Measurements from ENCODE around the gene CPNE6.

CPNE6 gene

DNA sequence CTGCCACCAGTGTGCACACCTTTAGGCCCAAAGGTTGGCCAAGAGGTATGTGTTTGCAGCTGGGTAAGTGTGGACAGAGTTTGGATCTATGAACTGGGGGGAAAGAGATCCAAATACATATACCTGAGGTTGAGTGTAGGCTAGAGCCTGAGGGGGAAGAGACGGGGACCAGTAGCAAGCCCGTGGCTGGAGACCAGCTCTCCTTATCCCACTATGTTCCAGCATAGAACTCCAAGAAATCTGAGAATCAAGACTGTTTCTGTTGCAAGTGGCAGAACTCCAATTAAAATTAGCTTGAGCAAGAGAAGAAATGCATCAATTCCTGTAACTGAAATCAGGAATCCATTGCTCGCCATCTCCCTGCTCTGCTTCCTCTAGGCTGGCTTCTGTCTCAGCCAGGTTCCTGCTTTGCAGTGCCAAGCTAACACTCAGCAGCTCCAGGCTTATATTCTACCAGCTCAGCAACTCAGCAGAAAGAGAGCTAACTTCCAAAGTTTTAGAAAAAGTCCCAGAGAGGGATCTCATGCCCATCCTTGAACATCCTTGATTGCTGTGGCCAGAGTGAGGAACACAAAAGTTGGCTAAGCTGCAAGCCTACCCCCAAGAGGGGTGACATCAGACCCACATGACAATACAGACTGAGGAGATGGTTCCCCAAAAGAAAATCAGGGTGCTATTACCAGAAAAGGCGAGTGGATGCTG is 21.3 kb downstream of the CPNE6 start:
- no peak overlapping the region for H3K18ac ChIP-seq (ENCODE audit: low read depth in 1 of 2, low read length in 2 of 2)
- no peaks in the 10 kb centered on the region for H3K9me3 ChIP-seq (ENCODE audit: control insufficient read depth, low read length)
- peaks cover 0 to 5% of the 10 kb centered on the region in 2 experiments for H3K36me3 ChIP-seq (ENCODE audit: control insufficient read depth in 1 of 2, insufficient read depth in 2 of 2, low read depth in 1 of 2, low read length in 2 of 2)
- peaks cover 14% of the 10 kb centered on the region for H3K4me1 ChIP-seq (ENCODE audit: control insufficient read depth, insufficient read depth, low read depth, low read length)
- no peak overlapping the region for H3K9ac ChIP-seq (ENCODE audit: low read length)
- WGBS, result 97% methylated on average over 2 of the region's 4 CpGs
- no peak overlapping the region for H3K23ac ChIP-seq (ENCODE audit: low read length in 2 of 2)
- no peak overlapping the region for H2BK12ac ChIP-seq (ENCODE audit: low read length in 2 of 2)
- no peak overlapping the region for H3K4me2 ChIP-seq (ENCODE audit: low read length, poor library complexity, severe bottlenecking)
- no peak overlapping the region for H3K27ac ChIP-seq (ENCODE audit: low read length, poor library complexity, severe bottlenecking)
- no peak for DNase-seq
- no peak overlapping the region for H2BK15ac ChIP-seq (ENCODE audit: low read depth, poor library complexity, severe bottlenecking)
- H4K8ac ChIP-seq (ENCODE audit: low read length), result no peak overlapping the region
- H3K79me1 ChIP-seq (replicated peaks; ENCODE audit: low read length, poor library complexity, severe bottlenecking), result peaks cover 8% of the 10 kb centered on the region
- H2BK120ac ChIP-seq (ENCODE audit: low read depth, low read length), result no peak overlapping the region
- H3K4ac ChIP-seq (ENCODE audit: low read depth in 1 of 2, low read length in 2 of 2), result no peak overlapping the region
- no peak overlapping the region for H3K14ac ChIP-seq (ENCODE audit: low read length in 2 of 2)
- no peaks in the 10 kb centered on the region for H3K27me3 ChIP-seq (ENCODE audit: control insufficient read depth in 1 of 2, insufficient read depth in 1 of 2, low read length in 2 of 2)
- H2AFZ ChIP-seq (ENCODE audit: low read depth, low read length), result no peak overlapping the region
- H2BK5ac ChIP-seq (ENCODE audit: low read depth, low read length, poor library complexity, severe bottlenecking), result no peak overlapping the region
- H4K91ac ChIP-seq (ENCODE audit: low read length), result no peak overlapping the region
- no peak overlapping the region for H2AK5ac ChIP-seq (ENCODE audit: low read length, severe bottlenecking)
- H3K4me3 ChIP-seq (ENCODE audit: insufficient read depth in 1 of 2, low read depth in 1 of 2, low read length in 2 of 2), result no peak overlapping the region

DNA sequence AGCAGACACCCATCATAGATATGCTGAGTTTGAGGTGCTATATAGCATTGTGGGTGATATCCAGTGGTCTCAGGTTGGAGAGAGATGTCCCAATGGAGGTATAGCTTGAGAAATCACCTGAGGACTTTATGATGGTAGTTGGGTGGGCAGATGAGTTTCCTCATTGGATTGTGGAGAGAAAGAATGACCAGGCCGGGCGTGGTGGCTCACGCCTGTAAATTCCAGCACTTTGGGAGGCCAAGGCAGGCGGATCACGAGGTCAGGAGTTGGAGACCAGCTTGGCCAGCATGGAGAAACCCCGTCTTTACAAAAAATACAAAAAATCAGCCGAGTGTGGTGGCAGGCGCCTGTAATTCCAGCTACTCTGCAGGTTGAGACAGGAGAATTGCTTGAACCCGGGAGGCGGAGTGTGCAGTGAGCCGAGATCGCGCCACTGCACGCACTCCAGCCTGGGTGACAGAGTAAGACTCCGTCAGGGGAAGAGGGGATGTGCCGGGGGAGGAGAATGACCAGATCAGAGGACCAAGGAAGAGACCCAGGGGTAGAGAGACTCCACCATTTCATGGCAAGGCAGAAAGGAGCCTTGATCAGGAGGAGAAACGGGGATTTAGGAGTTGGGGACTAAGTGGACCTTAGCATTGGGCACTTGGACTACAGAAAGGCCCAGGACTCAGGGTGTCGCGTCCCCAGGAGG is 22.0 kb downstream of the CPNE6 start:
- Histone ChIP-seq H3K4me2 (ENCODE audit: low read length, poor library complexity, severe bottlenecking) (peak overlapping the region; percentile 94), H4K91ac (ENCODE audit: low read length) (peak overlapping the region; percentile 86), H3K36me3 (ENCODE audit: control insufficient read depth in 1 of 2, insufficient read depth in 2 of 2, low read depth in 1 of 2, low read length in 2 of 2) (peaks cover 0 to 10% of the 10 kb centered on the region in 2 experiments), H3K14ac (ENCODE audit: low read length in 2 of 2) (no peak overlapping the region), H2AK5ac (ENCODE audit: low read length, severe bottlenecking) (no peak overlapping the region), H3K27ac (ENCODE audit: low read length, poor library complexity, severe bottlenecking) (peak overlapping the region; percentile 4), H2BK12ac (ENCODE audit: low read length in 2 of 2) (peak overlapping the region in 1 of 2 experiments; percentile 56), H3K9me3 (ENCODE audit: control insufficient read depth, low read length) (no peaks in the 10 kb centered on the region), H3K9ac (ENCODE audit: low read length) (peak overlapping the region; percentile 40), H3K4ac (ENCODE audit: low read depth in 1 of 2, low read length in 2 of 2) (peak overlapping the region in 1 of 2 experiments; percentile 82), H3K4me1 (ENCODE audit: control insufficient read depth, insufficient read depth, low read depth, low read length) (peaks cover 14% of the 10 kb centered on the region), H2BK15ac (ENCODE audit: low read depth, poor library complexity, severe bottlenecking) (peak overlapping the region; percentile 15), H2BK5ac (ENCODE audit: low read depth, low read length, poor library complexity, severe bottlenecking) (no peak overlapping the region), H3K27me3 (ENCODE audit: control insufficient read depth in 1 of 2, insufficient read depth in 1 of 2, low read length in 2 of 2) (no peaks in the 10 kb centered on the region), H2AFZ (ENCODE audit: low read depth, low read length) (no peak overlapping the region), H4K8ac (ENCODE audit: low read length) (peak overlapping the region; percentile 90), H3K18ac (ENCODE audit: low read depth in 1 of 2, low read length in 2 of 2) (peak overlapping the region in 1 of 2 experiments; percentile 91), H2BK120ac (ENCODE audit: low read depth, low read length) (no peak overlapping the region), H3K4me3 (ENCODE audit: insufficient read depth in 1 of 2, low read depth in 1 of 2, low read length in 2 of 2) (peak overlapping the region in 1 of 2 experiments; percentile 90), H3K23ac (ENCODE audit: low read length in 2 of 2) (no peak overlapping the region), H3K79me1 (replicated peaks; ENCODE audit: low read length, poor library complexity, severe bottlenecking) (peaks cover 11% of the 10 kb centered on the region)
- no peak for DNase-seq
- 85% methylated on average over 19 of the region's 19 CpGs for WGBS

DNA sequence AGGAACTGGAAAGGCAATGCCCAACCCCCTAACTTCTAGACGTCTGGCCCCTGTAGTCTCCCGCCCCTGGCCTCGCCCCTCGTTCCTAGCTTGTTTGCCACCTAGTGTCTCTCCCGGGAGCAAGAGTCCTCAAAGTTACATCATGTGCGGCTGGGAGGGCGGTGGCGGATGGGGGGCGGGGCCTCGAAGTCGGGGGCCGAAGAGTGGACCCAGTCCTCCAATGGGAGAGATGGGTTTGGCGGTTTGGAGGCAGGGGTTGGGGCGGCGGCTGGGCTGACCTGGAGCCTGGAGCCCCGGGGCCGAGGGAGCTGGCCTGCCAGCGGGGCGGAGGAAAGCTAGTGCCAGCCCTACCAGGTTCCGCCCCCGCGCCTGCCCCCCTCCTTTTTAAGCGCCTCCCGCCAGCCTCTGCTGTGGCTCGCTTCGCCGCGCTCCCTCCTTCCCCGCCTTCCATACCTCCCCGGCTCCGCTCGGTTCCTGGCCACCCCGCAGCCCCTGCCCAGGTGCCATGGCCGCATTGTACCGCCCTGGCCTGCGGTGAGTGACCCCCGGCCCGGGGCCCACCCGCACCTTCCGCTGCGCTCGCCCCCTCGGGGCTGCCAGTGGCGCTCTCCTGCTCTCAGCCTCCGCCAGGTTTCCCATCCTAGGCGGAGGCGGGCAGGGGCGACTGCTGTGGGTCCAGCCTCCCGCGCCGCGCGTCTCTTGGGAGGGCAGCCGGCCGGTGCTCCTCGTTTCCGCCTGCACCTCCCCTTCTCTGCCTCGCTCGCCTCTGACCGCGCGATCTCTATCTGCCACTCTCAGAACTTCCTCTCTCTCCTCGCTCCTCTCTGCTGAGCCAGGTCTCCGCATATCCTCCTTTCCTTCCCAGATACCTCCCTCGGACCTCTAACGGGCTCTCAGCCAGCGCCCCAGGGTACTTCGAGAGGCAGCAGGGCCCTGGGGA is 22.8 kb downstream of the CPNE6 start, which contains the start of gene PCK2:
Gene PCK2 (plus strand): TSS at position 411 of the 940 bp plus-strand sequence. CDS start 95 bp downstream, at position 506.
- Histone ChIP-seq H3K79me1 (replicated peaks; ENCODE audit: low read length, poor library complexity, severe bottlenecking) (peaks cover 11% of the 10 kb centered on the region), H2AFZ (ENCODE audit: low read depth, low read length) (peak within 1 kb of the TSS; percentile 95), H3K27me3 (ENCODE audit: control insufficient read depth in 1 of 2, insufficient read depth in 1 of 2, low read length in 2 of 2) (no peaks in the 10 kb centered on the region), H3K4me1 (ENCODE audit: control insufficient read depth, insufficient read depth, low read depth, low read length) (peaks cover 14% of the 10 kb centered on the region), H3K36me3 (ENCODE audit: control insufficient read depth in 1 of 2, insufficient read depth in 2 of 2, low read depth in 1 of 2, low read length in 2 of 2) (peaks cover 0 to 18% of the 10 kb centered on the region in 2 experiments), H3K4ac (ENCODE audit: low read depth in 1 of 2, low read length in 2 of 2) (peak within 1 kb of the TSS; percentile 83 to 86), H3K4me2 (ENCODE audit: low read length, poor library complexity, severe bottlenecking) (peak within 1 kb of the TSS; percentile 94), H3K23ac (ENCODE audit: low read length in 2 of 2) (peak within 1 kb of the TSS; percentile 87 to 98), H2BK12ac (ENCODE audit: low read length in 2 of 2) (peak within 1 kb of the TSS; percentile 7 to 56), H2AK5ac (ENCODE audit: low read length, severe bottlenecking) (no peak within 1 kb of the TSS), H2BK15ac (ENCODE audit: low read depth, poor library complexity, severe bottlenecking) (peak within 1 kb of the TSS; percentile 82), H2BK5ac (ENCODE audit: low read depth, low read length, poor library complexity, severe bottlenecking) (peak within 1 kb of the TSS; percentile 62), H3K14ac (ENCODE audit: low read length in 2 of 2) (peak within 1 kb of the TSS in 1 of 2 experiments; percentile 92), H3K9me3 (ENCODE audit: control insufficient read depth, low read length) (no peaks in the 10 kb centered on the region), H3K18ac (ENCODE audit: low read depth in 1 of 2, low read length in 2 of 2) (peak within 1 kb of the TSS; percentile 92 to 97), H3K9ac (ENCODE audit: low read length) (peak within 1 kb of the TSS; percentile 88), H3K4me3 (ENCODE audit: insufficient read depth in 1 of 2, low read depth in 1 of 2, low read length in 2 of 2) (peak within 1 kb of the TSS; percentile 81 to 90), H3K27ac (ENCODE audit: low read length, poor library complexity, severe bottlenecking) (peak within 1 kb of the TSS; percentile 48), H4K8ac (ENCODE audit: low read length) (peak within 1 kb of the TSS; percentile 90), H4K91ac (ENCODE audit: low read length) (peak within 1 kb of the TSS; percentile 91), H2BK120ac (ENCODE audit: low read depth, low read length) (peak within 1 kb of the TSS; percentile 82)
- WGBS, result 1% methylated on average over 58 of the region's 68 CpGs
- DNase-seq, result peak; percentile 90

Measured in mesenchymal stem cell (in vitro differentiated cells and primary cell).